ENCODE results near the gene KCNH1. TPM values are rescaled to one million over a fixed set of nuclear protein-coding genes. Genes with fewer than 3 reads are reported as not detected.

The KCNH1 gene
- total RNA-seq, 1 donor from 2014 or later, result not detected

- Histone ChIP-seq H3K4me1 (no peaks in the 10 kb centered on the region), H3K27me3 (ENCODE audit: low read depth) (no peaks in the 10 kb centered on the region), H3K4me3 (no peak overlapping the region), H3K27ac (no peak overlapping the region), H3K9me3 (no peaks in the 10 kb centered on the region), H3K36me3 (no peaks in the 10 kb centered on the region)
- ATAC-seq (no peak), DNase-seq (no peak)
- TF ChIP-seq, protein P1, sequence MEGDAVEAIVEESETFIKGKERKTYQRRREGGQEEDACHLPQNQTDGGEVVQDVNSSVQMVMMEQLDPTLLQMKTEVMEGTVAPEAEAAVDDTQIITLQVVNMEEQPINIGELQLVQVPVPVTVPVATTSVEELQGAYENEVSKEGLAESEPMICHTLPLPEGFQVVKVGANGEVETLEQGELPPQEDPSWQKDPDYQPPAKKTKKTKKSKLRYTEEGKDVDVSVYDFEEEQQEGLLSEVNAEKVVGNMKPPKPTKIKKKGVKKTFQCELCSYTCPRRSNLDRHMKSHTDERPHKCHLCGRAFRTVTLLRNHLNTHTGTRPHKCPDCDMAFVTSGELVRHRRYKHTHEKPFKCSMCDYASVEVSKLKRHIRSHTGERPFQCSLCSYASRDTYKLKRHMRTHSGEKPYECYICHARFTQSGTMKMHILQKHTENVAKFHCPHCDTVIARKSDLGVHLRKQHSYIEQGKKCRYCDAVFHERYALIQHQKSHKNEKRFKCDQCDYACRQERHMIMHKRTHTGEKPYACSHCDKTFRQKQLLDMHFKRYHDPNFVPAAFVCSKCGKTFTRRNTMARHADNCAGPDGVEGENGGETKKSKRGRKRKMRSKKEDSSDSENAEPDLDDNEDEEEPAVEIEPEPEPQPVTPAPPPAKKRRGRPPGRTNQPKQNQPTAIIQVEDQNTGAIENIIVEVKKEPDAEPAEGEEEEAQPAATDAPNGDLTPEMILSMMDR (IDR thresholded peaks at IDR 0.05), result no peak
- intact Hi-C loops (cut with DNase I), result no loop called here
Measured at GRCh38 chr1:210757677-210758076, 376.3 kb downstream of the KCNH1 start.

GRCh38 chr1:210755991-210756659, 377.8 kb downstream of the KCNH1 start:
- TF ChIP-seq, protein P1 (IDR thresholded peaks at IDR 0.05), result no peak
- no peak for ATAC-seq
- H3K4me3 ChIP-seq, result no peak overlapping the region
- intact Hi-C loops (cut with DNase I), result no loop called here
- no peaks in the 10 kb centered on the region for H3K27me3 ChIP-seq (ENCODE audit: low read depth)
- H3K9me3 ChIP-seq, result no peaks in the 10 kb centered on the region
- H3K36me3 ChIP-seq, result no peaks in the 10 kb centered on the region
- no peak overlapping the region for H3K27ac ChIP-seq
- H3K4me1 ChIP-seq, result no peaks in the 10 kb centered on the region
- no peak for DNase-seq

DNA sequence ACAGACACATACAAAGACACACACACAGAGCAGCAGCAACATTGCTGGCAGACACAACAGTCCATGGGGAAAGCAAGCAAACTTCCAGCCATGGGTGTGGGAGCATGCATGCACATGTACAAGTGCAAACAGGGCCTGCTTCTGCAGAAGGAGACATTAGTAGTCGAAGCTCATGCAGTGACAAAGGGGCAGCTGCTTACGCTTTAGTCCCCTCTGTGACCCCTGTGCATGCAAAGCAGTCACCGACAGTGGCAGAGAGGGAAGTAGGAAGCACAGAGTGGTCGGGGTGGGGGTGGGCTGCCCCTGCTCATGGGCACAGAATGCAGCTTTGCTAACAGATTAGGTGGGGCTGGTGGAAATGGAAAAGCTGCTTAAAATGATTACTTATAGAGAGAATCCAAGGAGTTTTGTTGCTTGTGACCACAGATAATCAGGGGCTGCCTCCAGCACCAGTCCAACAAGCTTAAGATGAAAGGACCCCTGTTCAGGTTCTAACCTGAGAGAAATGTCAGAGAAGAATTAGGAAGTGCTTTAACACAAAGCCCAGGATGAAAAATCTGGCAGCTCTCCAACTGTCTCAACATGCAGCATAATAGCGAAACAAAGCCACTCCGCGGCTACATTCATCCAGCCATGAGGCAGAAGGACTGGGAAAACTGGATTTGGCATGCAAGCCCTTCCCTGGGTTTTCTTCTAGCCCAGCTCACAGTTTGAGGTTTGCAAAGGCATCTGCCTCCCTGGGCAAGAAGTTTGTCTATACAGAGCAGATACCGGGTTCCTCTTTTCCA, 378.9 kb downstream of the KCNH1 start:
- Histone ChIP-seq H3K4me1 (no peaks in the 10 kb centered on the region), H3K27ac (no peak overlapping the region), H3K9me3 (no peaks in the 10 kb centered on the region), H3K27me3 (ENCODE audit: low read depth) (no peaks in the 10 kb centered on the region), H3K4me3 (no peak overlapping the region), H3K36me3 (no peaks in the 10 kb centered on the region)
- TF ChIP-seq, protein P1 (IDR thresholded peaks at IDR 0.05), result no peak
- ATAC-seq (no peak), DNase-seq (no peak)
- intact Hi-C loops (cut with DNase I), result no loop called here

GRCh38 chr1:210751911-210752310, 382.0 kb downstream of the KCNH1 start:
- TF ChIP-seq, protein P1 (IDR thresholded peaks at IDR 0.05), result no peak

GRCh38 chr1:210750468-210750867, 383.5 kb downstream of the KCNH1 start:
- H3K36me3 ChIP-seq, result no peaks in the 10 kb centered on the region
- no peak for DNase-seq
- H3K9me3 ChIP-seq, result no peaks in the 10 kb centered on the region
- no peaks in the 10 kb centered on the region for H3K4me1 ChIP-seq
- no peak for ATAC-seq
- TF ChIP-seq, protein P1 (IDR thresholded peaks at IDR 0.05), result no peak
- H3K27ac ChIP-seq, result no peak overlapping the region
- no peaks in the 10 kb centered on the region for H3K27me3 ChIP-seq (ENCODE audit: low read depth)
- intact Hi-C loops (cut with DNase I), result no loop called here
- H3K4me3 ChIP-seq, result no peak overlapping the region

More at GRCh38 chr1:210751911-210752310, 382.0 kb downstream of the KCNH1 start:
- H3K4me3 ChIP-seq, result no peak overlapping the region
- H3K27ac ChIP-seq, result no peak overlapping the region
- ATAC-seq (no peak), DNase-seq (no peak)
- no peaks in the 10 kb centered on the region for H3K36me3 ChIP-seq
- H3K27me3 ChIP-seq (ENCODE audit: low read depth), result no peaks in the 10 kb centered on the region
- no peaks in the 10 kb centered on the region for H3K4me1 ChIP-seq
- intact Hi-C loops (cut with DNase I), result no loop called here
- no peaks in the 10 kb centered on the region for H3K9me3 ChIP-seq

All from lower lobe of right lung (tissue), 2 donors.